ENCODE results near the gene APPL2. TPM values are rescaled to one million over a fixed set of nuclear protein-coding genes. Genes with fewer than 3 reads are reported as not detected.

APPL2 gene
- total and polyA plus RNA-seq, 2 of the 13 experiments (the other 11 are each of a cell fraction or from before 2014, with no cell fraction given): 9.9 to 11.1 TPM

GRCh38 chr12:105219261-105220028 is 16.5 kb downstream of the APPL2 start (continued):
- TF ChIP-seq ZNF564 (CRISPR knock-in tag; IDR thresholded peaks at IDR 0.05): no peak
- no peak for TF ChIP-seq GTF2F1 (IDR thresholded peaks at IDR 0.05; ENCODE audit: low read length)
- no peak for TF ChIP-seq ZNF792 (CRISPR knock-in tag; IDR thresholded peaks at IDR 0.05)
- no peak for TF ChIP-seq ZNF292 (CRISPR knock-in tag; IDR thresholded peaks at IDR 0.05; ENCODE audit: borderline replicate concordance, low read depth)
- TF ChIP-seq MTERF4 (CRISPR knock-in tag; IDR thresholded peaks at IDR 0.05): no peak

- Histone ChIP-seq H4K20me1 (ENCODE audit: insufficient read depth, low read length) (no peaks in the 10 kb centered on the region), H3K36me3 (replicated peaks in 1 of 2; ENCODE audit: control insufficient read depth in 1 of 2, insufficient read depth in 2 of 2, low read length in 2 of 2) (peaks cover 8 to 47% of the 10 kb centered on the region in 2 experiments; a peak in 4 of 5 replicates), H3K9me3 (ENCODE audit: low read length) (no peaks in the 10 kb centered on the region), H2AFZ (ENCODE audit: low read length) (no peak overlapping the region), H3K4me3 (replicated peaks in 1 of 3; ENCODE audit: insufficient read depth in 1 of 3, low read depth in 2 of 3, low read length in 3 of 3) (no peak overlapping the region), H3K79me2 (ENCODE audit: insufficient read depth, low read length) (no peaks in the 10 kb centered on the region), H3K9ac (ENCODE audit: insufficient read depth, low read depth, low read length) (no peak overlapping the region), H3K4me1 (ENCODE audit: insufficient read depth, low read length) (peaks cover 14% of the 10 kb centered on the region), H3K27ac (ENCODE audit: extremely low read length, insufficient read depth, low read length) (no peak overlapping the region), H3K4me2 (ENCODE audit: low read depth, low read length) (no peak overlapping the region), H3K27me3 (ENCODE audit: control insufficient read depth in 1 of 2, insufficient read depth in 2 of 2, low read length in 2 of 2) (no peaks in the 10 kb centered on the region)
- CTCF ChIA-PET (ENCODE audit: low intra/inter-chr PET ratio, low total read pairs): no interaction called here
- FAIRE-seq (no peak), DNase-seq (ENCODE audit: low spot score) (no peak), ATAC-seq (no peak)
- TF ChIP-seq ATRX (CRISPR knock-in tag; IDR thresholded peaks at IDR 0.05; ENCODE audit: borderline replicate concordance) (no peak), GPN1 (CRISPR knock-in tag; IDR thresholded peaks at IDR 0.05; ENCODE audit: borderline replicate concordance) (no peak), DNMT3B (CRISPR knock-in tag; conservative IDR thresholded peaks at IDR 0.05) (no peak), ATF6 (CRISPR knock-in tag; conservative IDR thresholded peaks at IDR 0.05) (no peak), NR0B2 (CRISPR knock-in tag; IDR thresholded peaks at IDR 0.05) (no peak), TCF7 (IDR thresholded peaks at IDR 0.05; ENCODE audit: low read depth) (no peak), ZBTB42 (CRISPR knock-in tag; IDR thresholded peaks at IDR 0.05) (no peak)
- intact Hi-C loops (cut with micrococcal nuclease; ENCODE audit: unreplicated experiment): no loop called here
- in situ Hi-C loops (cut with HindIII; ENCODE audit: extremely low pct_ligation_motif_present, low pct_unique_long_range_greater_than_20kb): no loop called here
- no TSS peak for BruUV-seq (replicated peaks)
- POLR2A ChIA-PET: no interaction called here
- 79% methylated on average over 7 of the region's 7 CpGs for WGBS (ENCODE audit: low lambda C conversion rate)
Observed at GRCh38 chr12:105218434-105218833, 17.5 kb downstream of the APPL2 start.
